ENCODE data around the gene MYZAP.
A peak's percentile ranks its signal among the peaks of the same experiment; 100 is the strongest.

MYZAP gene

GRCh38 chr15:57626713-57627440, 35.2 kb downstream of the MYZAP start:
- H3K36me3 ChIP-seq (ENCODE audit: insufficient read depth, low read length) = no peaks in the 10 kb centered on the region
- H3K27me3 ChIP-seq (ENCODE audit: control insufficient read depth in 1 of 2, insufficient read depth in 2 of 2, low read length in 2 of 2) = no peaks in the 10 kb centered on the region
- H3K9me3 ChIP-seq (ENCODE audit: low read length) = no peaks in the 10 kb centered on the region
- peaks cover 9% of the 10 kb centered on the region for H3K4me1 ChIP-seq (ENCODE audit: insufficient read depth, low read length)
- no peak overlapping the region for H3K4me3 ChIP-seq (ENCODE audit: low read depth in 1 of 2, low read length in 2 of 2)
- H3K27ac ChIP-seq (ENCODE audit: low read depth, low read length) = no peak overlapping the region
- no peak overlapping the region for H3K9ac ChIP-seq (ENCODE audit: low read length)

- Histone ChIP-seq H3K4me3 (ENCODE audit: low read depth in 1 of 2, low read length in 2 of 2) (no peak overlapping the region), H3K36me3 (ENCODE audit: insufficient read depth, low read length) (no peaks in the 10 kb centered on the region), H3K9me3 (ENCODE audit: low read length) (no peaks in the 10 kb centered on the region), H3K27me3 (ENCODE audit: control insufficient read depth in 1 of 2, insufficient read depth in 2 of 2, low read length in 2 of 2) (no peaks in the 10 kb centered on the region), H3K9ac (ENCODE audit: low read length) (no peak overlapping the region), H3K4me1 (ENCODE audit: insufficient read depth, low read length) (peaks cover 5% of the 10 kb centered on the region), H3K27ac (ENCODE audit: low read depth, low read length) (no peak overlapping the region)
These were observed 39.8 kb downstream of the MYZAP start for GRCh38 chr15:57631386-57632110.

- Histone ChIP-seq H3K9ac (ENCODE audit: low read length) (no peak overlapping the region), H3K9me3 (ENCODE audit: low read length) (no peaks in the 10 kb centered on the region), H3K27ac (ENCODE audit: low read depth, low read length) (no peak overlapping the region), H3K36me3 (ENCODE audit: insufficient read depth, low read length) (no peaks in the 10 kb centered on the region), H3K27me3 (ENCODE audit: control insufficient read depth in 1 of 2, insufficient read depth in 2 of 2, low read length in 2 of 2) (no peaks in the 10 kb centered on the region), H3K4me3 (ENCODE audit: low read depth in 1 of 2, low read length in 2 of 2) (no peak overlapping the region), H3K4me1 (ENCODE audit: insufficient read depth, low read length) (peaks cover 5% of the 10 kb centered on the region)
These were observed 42.6 kb downstream of the MYZAP start for GRCh38 chr15:57634290-57634689.

- Histone ChIP-seq H3K27ac (ENCODE audit: low read depth, low read length) (peak overlapping the region; percentile 12), H3K9me3 (ENCODE audit: low read length) (no peaks in the 10 kb centered on the region), H3K36me3 (ENCODE audit: insufficient read depth, low read length) (no peaks in the 10 kb centered on the region), H3K9ac (ENCODE audit: low read length) (no peak overlapping the region), H3K27me3 (ENCODE audit: control insufficient read depth in 1 of 2, insufficient read depth in 2 of 2, low read length in 2 of 2) (no peaks in the 10 kb centered on the region), H3K4me1 (ENCODE audit: insufficient read depth, low read length) (peaks cover 5% of the 10 kb centered on the region), H3K4me3 (ENCODE audit: low read depth in 1 of 2, low read length in 2 of 2) (no peak overlapping the region)
These were observed 43.7 kb downstream of the MYZAP start for GRCh38 chr15:57635300-57635909.

GRCh38 chr15:57637846-57638245, 46.1 kb downstream of the MYZAP start:
- Histone ChIP-seq H3K9me3 (ENCODE audit: low read length) (no peaks in the 10 kb centered on the region), H3K4me3 (ENCODE audit: low read depth in 1 of 2, low read length in 2 of 2) (no peak overlapping the region), H3K27ac (ENCODE audit: low read depth, low read length) (no peak overlapping the region), H3K36me3 (ENCODE audit: insufficient read depth, low read length) (no peaks in the 10 kb centered on the region), H3K27me3 (ENCODE audit: control insufficient read depth in 1 of 2, insufficient read depth in 2 of 2, low read length in 2 of 2) (no peaks in the 10 kb centered on the region), H3K9ac (ENCODE audit: low read length) (no peak overlapping the region), H3K4me1 (ENCODE audit: insufficient read depth, low read length) (peaks cover 5% of the 10 kb centered on the region)

GRCh38 chr15:57639306-57639705, 47.6 kb downstream of the MYZAP start:
- Histone ChIP-seq H3K36me3 (ENCODE audit: insufficient read depth, low read length) (no peaks in the 10 kb centered on the region), H3K27me3 (ENCODE audit: control insufficient read depth in 1 of 2, insufficient read depth in 2 of 2, low read length in 2 of 2) (no peaks in the 10 kb centered on the region), H3K4me1 (ENCODE audit: insufficient read depth, low read length) (peaks cover 5% of the 10 kb centered on the region), H3K4me3 (ENCODE audit: low read depth in 1 of 2, low read length in 2 of 2) (no peak overlapping the region), H3K27ac (ENCODE audit: low read depth, low read length) (no peak overlapping the region), H3K9me3 (ENCODE audit: low read length) (no peaks in the 10 kb centered on the region), H3K9ac (ENCODE audit: low read length) (no peak overlapping the region)

GRCh38 chr15:57640930-57641682, 49.4 kb downstream of the MYZAP start:
- no peaks in the 10 kb centered on the region for H3K4me1 ChIP-seq (ENCODE audit: insufficient read depth, low read length)
- no peak overlapping the region for H3K4me3 ChIP-seq (ENCODE audit: low read depth in 1 of 2, low read length in 2 of 2)
- H3K9me3 ChIP-seq (ENCODE audit: low read length) = no peaks in the 10 kb centered on the region
- no peak overlapping the region for H3K27ac ChIP-seq (ENCODE audit: low read depth, low read length)
- no peak overlapping the region for H3K9ac ChIP-seq (ENCODE audit: low read length)
- H3K27me3 ChIP-seq (ENCODE audit: control insufficient read depth in 1 of 2, insufficient read depth in 2 of 2, low read length in 2 of 2) = no peaks in the 10 kb centered on the region
- no peaks in the 10 kb centered on the region for H3K36me3 ChIP-seq (ENCODE audit: insufficient read depth, low read length)

- H3K36me3 ChIP-seq (ENCODE audit: insufficient read depth, low read length) = no peaks in the 10 kb centered on the region
- no peaks in the 10 kb centered on the region for H3K4me1 ChIP-seq (ENCODE audit: insufficient read depth, low read length)
- no peaks in the 10 kb centered on the region for H3K27me3 ChIP-seq (ENCODE audit: control insufficient read depth in 1 of 2, insufficient read depth in 2 of 2, low read length in 2 of 2)
- H3K9me3 ChIP-seq (ENCODE audit: low read length) = no peaks in the 10 kb centered on the region
- H3K27ac ChIP-seq (ENCODE audit: low read depth, low read length) = no peak overlapping the region
- no peak overlapping the region for H3K4me3 ChIP-seq (ENCODE audit: low read depth in 1 of 2, low read length in 2 of 2)
- no peak overlapping the region for H3K9ac ChIP-seq (ENCODE audit: low read length)
These were observed 52.1 kb downstream of the MYZAP start for GRCh38 chr15:57643826-57644225.

- Histone ChIP-seq H3K4me1 (ENCODE audit: insufficient read depth, low read length) (no peaks in the 10 kb centered on the region), H3K27ac (ENCODE audit: low read depth, low read length) (no peak overlapping the region), H3K9me3 (ENCODE audit: low read length) (no peaks in the 10 kb centered on the region), H3K27me3 (ENCODE audit: control insufficient read depth in 1 of 2, insufficient read depth in 2 of 2, low read length in 2 of 2) (no peaks in the 10 kb centered on the region), H3K9ac (ENCODE audit: low read length) (no peak overlapping the region), H3K36me3 (ENCODE audit: insufficient read depth, low read length) (no peaks in the 10 kb centered on the region), H3K4me3 (ENCODE audit: low read depth in 1 of 2, low read length in 2 of 2) (no peak overlapping the region)
These were observed 54.4 kb downstream of the MYZAP start for GRCh38 chr15:57646087-57646486.

- H3K9ac ChIP-seq (ENCODE audit: low read length) = no peak overlapping the region
- H3K27ac ChIP-seq (ENCODE audit: low read depth, low read length) = no peak overlapping the region
- no peaks in the 10 kb centered on the region for H3K9me3 ChIP-seq (ENCODE audit: low read length)
- H3K4me1 ChIP-seq (ENCODE audit: insufficient read depth, low read length) = no peaks in the 10 kb centered on the region
- H3K36me3 ChIP-seq (ENCODE audit: insufficient read depth, low read length) = no peaks in the 10 kb centered on the region
- no peak overlapping the region for H3K4me3 ChIP-seq (ENCODE audit: low read depth in 1 of 2, low read length in 2 of 2)
- H3K27me3 ChIP-seq (ENCODE audit: control insufficient read depth in 1 of 2, insufficient read depth in 2 of 2, low read length in 2 of 2) = no peaks in the 10 kb centered on the region
These were observed 55.5 kb downstream of the MYZAP start for GRCh38 chr15:57647071-57647790.

GRCh38 chr15:57647791-57648130, 56.1 kb downstream of the MYZAP start:
- no peaks in the 10 kb centered on the region for H3K4me1 ChIP-seq (ENCODE audit: insufficient read depth, low read length)
- H3K4me3 ChIP-seq (ENCODE audit: low read depth in 1 of 2, low read length in 2 of 2) = no peak overlapping the region
- no peaks in the 10 kb centered on the region for H3K27me3 ChIP-seq (ENCODE audit: control insufficient read depth in 1 of 2, insufficient read depth in 2 of 2, low read length in 2 of 2)
- no peak overlapping the region for H3K27ac ChIP-seq (ENCODE audit: low read depth, low read length)
- no peak overlapping the region for H3K9ac ChIP-seq (ENCODE audit: low read length)
- H3K36me3 ChIP-seq (ENCODE audit: insufficient read depth, low read length) = no peaks in the 10 kb centered on the region
- no peaks in the 10 kb centered on the region for H3K9me3 ChIP-seq (ENCODE audit: low read length)
